Measurements from ENCODE around the gene MPHOSPH9.

GRCh38 chr12:123278101-123278627 is 45.2 kb upstream of the MPHOSPH9 start:
- no peak for TF ChIP-seq CTCF (optimal IDR thresholded peaks at IDR 0.05 in 1 of 3, IDR thresholded peaks at IDR 0.05 in 1 of 3, conservative IDR thresholded peaks at IDR 0.05 in 1 of 3; ENCODE audit: extremely low read depth in 1 of 3, insufficient read depth in 2 of 3, low read length in 3 of 3)
- no peak for TF ChIP-seq EZH2 (IDR thresholded peaks at IDR 0.05; ENCODE audit: low read length)
